Measurements from ENCODE around the gene OOSP4A.

The OOSP4A gene

GRCh38 chr11:59938718-59939117 lies 25.1 kb upstream of the OOSP4A start:
- no peaks in the 10 kb centered on the region for H3K27me3 ChIP-seq
- H3K9me3 ChIP-seq, result no peaks in the 10 kb centered on the region
- no peaks in the 10 kb centered on the region for H3K36me3 ChIP-seq
- H3K4me3 ChIP-seq (ENCODE audit: low read depth, low read length), result no peak overlapping the region
- no peaks in the 10 kb centered on the region for H3K4me1 ChIP-seq
- no peak for TF ChIP-seq CTCF (IDR thresholded peaks at IDR 0.05; ENCODE audit: low read depth, low read length)
- DNase-seq, result no peak

- Histone ChIP-seq H3K4me1 (no peaks in the 10 kb centered on the region), H3K4me3 (ENCODE audit: low read depth, low read length) (no peak overlapping the region), H3K27me3 (no peaks in the 10 kb centered on the region), H3K36me3 (no peaks in the 10 kb centered on the region), H3K9me3 (no peaks in the 10 kb centered on the region)
- no peak for DNase-seq
- no peak for TF ChIP-seq CTCF (IDR thresholded peaks at IDR 0.05; ENCODE audit: low read depth, low read length)
Observed at GRCh38 chr11:59939482-59939881, 24.4 kb upstream of the OOSP4A start.

GRCh38 chr11:59941091-59941490 lies 22.7 kb upstream of the OOSP4A start:
- no peak overlapping the region for H3K4me3 ChIP-seq (ENCODE audit: low read depth, low read length)
- no peaks in the 10 kb centered on the region for H3K9me3 ChIP-seq
- H3K27me3 ChIP-seq, result no peaks in the 10 kb centered on the region
- TF ChIP-seq CTCF (IDR thresholded peaks at IDR 0.05; ENCODE audit: low read depth, low read length), result no peak
- H3K4me1 ChIP-seq, result no peaks in the 10 kb centered on the region
- H3K36me3 ChIP-seq, result no peaks in the 10 kb centered on the region
- DNase-seq, result no peak

GRCh38 chr11:59943997-59944714 lies 19.7 kb upstream of the OOSP4A start:
- DNase-seq, result no peak
- no peak for TF ChIP-seq CTCF (IDR thresholded peaks at IDR 0.05; ENCODE audit: low read depth, low read length)
- no peaks in the 10 kb centered on the region for H3K9me3 ChIP-seq
- H3K4me1 ChIP-seq, result no peaks in the 10 kb centered on the region
- H3K27me3 ChIP-seq, result no peaks in the 10 kb centered on the region
- H3K36me3 ChIP-seq, result no peaks in the 10 kb centered on the region
- no peak overlapping the region for H3K4me3 ChIP-seq (ENCODE audit: low read depth, low read length)

GRCh38 chr11:59944720-59945119 lies 19.1 kb upstream of the OOSP4A start:
- DNase-seq, result no peak

More at GRCh38 chr11:59944720-59945119, 19.1 kb upstream of the OOSP4A start:
- H3K9me3 ChIP-seq, result no peaks in the 10 kb centered on the region
- no peak overlapping the region for H3K4me3 ChIP-seq (ENCODE audit: low read depth, low read length)
- no peaks in the 10 kb centered on the region for H3K4me1 ChIP-seq
- no peak for TF ChIP-seq CTCF (IDR thresholded peaks at IDR 0.05; ENCODE audit: low read depth, low read length)
- H3K36me3 ChIP-seq, result no peaks in the 10 kb centered on the region
- no peaks in the 10 kb centered on the region for H3K27me3 ChIP-seq

Data from BE2C (cell line).